Suprapubic skin (tissue), 4 donors: ENCODE results near the gene GFOD1. TPM values are rescaled to one million over a fixed set of nuclear protein-coding genes. Genes with fewer than 3 reads are reported as not detected.

Source experiments
- DNase-seq, 2 donors: peaks; one replicate each; pipeline ENCODE4 v3.0.0-alpha.2; 2019; ENCODE audit warnings: low spot score in 2 of 2
- H3K27ac ChIP-seq: fragments of 200-600 bp; sonication (generic); one replicate; pipeline ENCODE4 v1.5.1; 2019
- H3K27me3 ChIP-seq: fragments of 200-600 bp; sonication (generic); one replicate; pipeline ENCODE4 v1.5.1; 2019
- H3K36me3 ChIP-seq: fragments of 200-600 bp; sonication (generic); one replicate; pipeline ENCODE4 v1.5.1; 2019
- H3K4me1 ChIP-seq: fragments of 200-600 bp; sonication (generic); one replicate; pipeline ENCODE4 v1.5.1; 2019
- H3K4me3 ChIP-seq: fragments of 200-600 bp; sonication (generic); one replicate; pipeline ENCODE4 v1.5.1; 2019; ENCODE audit warnings: mild to moderate bottlenecking
- H3K9me3 ChIP-seq: fragments of 200-600 bp; sonication (generic); one replicate; pipeline ENCODE4 v1.5.1; 2019
- EP300 ChIP-seq: sonication (generic); formaldehyde crosslinking; IDR thresholded peaks from one replicate; pipeline ENCODE4 v1.6.1; 2017; ENCODE audit warnings: antibody characterized with exemption
- POLR2A ChIP-seq, 2 donors: fragments of 450-650 bp; IDR thresholded peaks; one replicate each; pipeline ENCODE4 v1.6.1; 2017; ENCODE audit warnings: antibody characterized with exemption in 2 of 2, mild to moderate bottlenecking in 2 of 2, moderate library complexity in 2 of 2
- POLR2AphosphoS5 ChIP-seq, 3 donors: sonication (generic); formaldehyde crosslinking; IDR thresholded peaks; one replicate each; pipeline ENCODE4 v1.6.1; 2017; ENCODE audit warnings: antibody characterized with exemption in 3 of 3
- WGBS: methylation state at CpG from one replicate; pipeline ENCODE4 v1.1.5; 2018; 5-methylcytosine and 5-hydroxymethylcytosine counted together
- total RNA-seq, 4 donors: library from RNA; depleted of rRNA; stranded (reverse); fragments of >200 nt; gene quantifications; one replicate each; pipeline ENCODE4 v1.1.0, GENCODE V29; 2016
- TF ChIP-seq, protein P1 (sequence below), 2 donors: fragments of 200-600 bp in 1 of 2; fragments of 450-650 bp in 1 of 2; sonication (generic) in 1 of 2; IDR thresholded peaks; one replicate each; pipeline ENCODE4 v1.5.1; 2016 to 2019; ENCODE audit warnings: antibody characterized with exemption in 2 of 2, mild to moderate bottlenecking in 1 of 2, moderate library complexity in 1 of 2

Gene GFOD1
- total RNA-seq, 4 donors from 2014 or later: 7.5 to 15.2 (median 13.7) TPM

DNA sequence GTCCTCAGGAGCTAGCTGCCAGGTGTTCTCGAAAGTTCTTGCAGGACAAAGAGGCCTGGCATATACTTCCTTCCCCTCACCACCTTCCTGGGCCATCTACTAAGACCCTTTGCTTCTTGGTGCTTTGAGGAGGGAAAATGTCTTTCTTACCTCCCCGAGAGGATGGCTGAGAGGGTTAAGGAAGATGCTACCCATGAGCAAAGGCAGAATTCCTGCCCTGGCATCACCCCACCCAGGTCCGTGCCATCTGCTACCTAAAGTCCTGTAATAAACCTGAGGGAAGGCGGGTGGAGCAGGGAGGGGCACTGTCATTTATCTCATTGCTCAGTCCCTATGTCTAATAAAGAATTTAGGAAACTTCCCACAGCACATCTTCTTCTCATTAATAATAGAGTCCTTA lies 16.2 kb downstream of the GFOD1 start:
- no peaks in the 10 kb centered on the region for H3K36me3 ChIP-seq
- 55% methylated on average over 4 of the region's 4 CpGs for WGBS
- H3K4me3 ChIP-seq: no peak overlapping the region
- peaks cover 35% of the 10 kb centered on the region for H3K4me1 ChIP-seq
- no peaks in the 10 kb centered on the region for H3K27me3 ChIP-seq
- TF ChIP-seq, protein P1, sequence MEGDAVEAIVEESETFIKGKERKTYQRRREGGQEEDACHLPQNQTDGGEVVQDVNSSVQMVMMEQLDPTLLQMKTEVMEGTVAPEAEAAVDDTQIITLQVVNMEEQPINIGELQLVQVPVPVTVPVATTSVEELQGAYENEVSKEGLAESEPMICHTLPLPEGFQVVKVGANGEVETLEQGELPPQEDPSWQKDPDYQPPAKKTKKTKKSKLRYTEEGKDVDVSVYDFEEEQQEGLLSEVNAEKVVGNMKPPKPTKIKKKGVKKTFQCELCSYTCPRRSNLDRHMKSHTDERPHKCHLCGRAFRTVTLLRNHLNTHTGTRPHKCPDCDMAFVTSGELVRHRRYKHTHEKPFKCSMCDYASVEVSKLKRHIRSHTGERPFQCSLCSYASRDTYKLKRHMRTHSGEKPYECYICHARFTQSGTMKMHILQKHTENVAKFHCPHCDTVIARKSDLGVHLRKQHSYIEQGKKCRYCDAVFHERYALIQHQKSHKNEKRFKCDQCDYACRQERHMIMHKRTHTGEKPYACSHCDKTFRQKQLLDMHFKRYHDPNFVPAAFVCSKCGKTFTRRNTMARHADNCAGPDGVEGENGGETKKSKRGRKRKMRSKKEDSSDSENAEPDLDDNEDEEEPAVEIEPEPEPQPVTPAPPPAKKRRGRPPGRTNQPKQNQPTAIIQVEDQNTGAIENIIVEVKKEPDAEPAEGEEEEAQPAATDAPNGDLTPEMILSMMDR (IDR thresholded peaks at IDR 0.05): no peak
- TF ChIP-seq POLR2AphosphoS5 (IDR thresholded peaks at IDR 0.05) (no peak), EP300 (no peak)
- H3K9me3 ChIP-seq: no peaks in the 10 kb centered on the region
- H3K27ac ChIP-seq: no peak overlapping the region
- DNase-seq: no peak

DNA sequence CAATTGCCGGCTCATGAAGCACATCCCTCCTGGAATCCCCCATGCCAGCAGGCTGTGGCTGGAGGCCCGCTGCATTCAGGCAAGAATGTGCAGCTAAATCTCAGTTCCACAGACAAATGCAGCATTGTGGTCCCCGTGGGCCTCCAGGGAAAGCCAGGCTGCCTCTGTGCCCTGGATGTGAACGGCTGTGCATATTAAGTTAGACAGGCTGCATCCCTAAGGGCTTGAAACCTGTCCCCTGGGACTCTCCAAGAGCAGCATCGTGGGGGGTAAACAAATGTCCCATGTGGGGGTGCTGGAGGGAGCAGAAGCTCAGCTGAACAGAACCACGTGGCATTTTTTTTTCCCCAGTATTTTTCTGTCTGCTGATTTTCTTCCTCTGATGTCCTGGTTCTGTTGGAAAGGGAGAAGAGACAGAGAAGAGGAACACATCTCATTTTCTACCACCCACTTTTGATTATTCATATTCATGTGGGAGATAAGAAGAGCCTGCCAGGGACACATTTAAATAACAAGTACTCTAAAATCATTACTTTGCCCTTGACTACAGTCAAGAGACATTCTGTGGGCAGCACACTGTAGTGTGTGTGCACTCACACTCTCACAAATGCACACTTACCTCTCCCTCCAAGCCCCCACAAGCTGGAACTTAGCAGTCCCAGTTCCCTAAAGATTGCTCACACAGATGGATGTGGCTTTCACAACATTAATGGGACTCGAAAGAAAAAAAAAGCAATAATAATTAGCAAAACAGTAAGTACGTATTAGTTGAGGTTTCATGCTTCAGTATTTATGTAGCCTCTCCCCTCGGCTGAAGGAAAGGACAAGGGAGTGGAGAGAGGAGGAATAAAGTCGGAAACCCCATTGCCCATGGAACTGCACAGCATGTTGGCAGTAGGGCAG lies 16.9 kb downstream of the GFOD1 start:
- Histone ChIP-seq H3K4me3 (no peak overlapping the region), H3K27ac (no peak overlapping the region), H3K36me3 (no peaks in the 10 kb centered on the region), H3K27me3 (no peaks in the 10 kb centered on the region), H3K4me1 (peaks cover 36% of the 10 kb centered on the region), H3K9me3 (no peaks in the 10 kb centered on the region)
- 69% methylated on average over 10 of the region's 10 CpGs for WGBS
- no peak for DNase-seq
- TF ChIP-seq POLR2A (IDR thresholded peaks at IDR 0.05) (no peak), EP300 (no peak), POLR2AphosphoS5 (IDR thresholded peaks at IDR 0.05) (no peak)
- TF ChIP-seq, protein P1 (IDR thresholded peaks at IDR 0.05): no peak

- H3K9me3 ChIP-seq: no peaks in the 10 kb centered on the region
- no peak for TF ChIP-seq EP300
- TF ChIP-seq POLR2AphosphoS5 (IDR thresholded peaks at IDR 0.05): no peak
- TF ChIP-seq, protein P1 (IDR thresholded peaks at IDR 0.05): no peak
- no peak for TF ChIP-seq POLR2A (IDR thresholded peaks at IDR 0.05)
- no peaks in the 10 kb centered on the region for H3K36me3 ChIP-seq
- DNase-seq: no peak
- H3K27ac ChIP-seq: no peak overlapping the region
- no peaks in the 10 kb centered on the region for H3K27me3 ChIP-seq
- WGBS: 88% methylated on average over 2 of the region's 2 CpGs
- H3K4me3 ChIP-seq: no peak overlapping the region
- H3K4me1 ChIP-seq: peaks cover 36% of the 10 kb centered on the region
These were observed 17.7 kb downstream of the GFOD1 start for GRCh38 chr6:13469693-13470092.

DNA sequence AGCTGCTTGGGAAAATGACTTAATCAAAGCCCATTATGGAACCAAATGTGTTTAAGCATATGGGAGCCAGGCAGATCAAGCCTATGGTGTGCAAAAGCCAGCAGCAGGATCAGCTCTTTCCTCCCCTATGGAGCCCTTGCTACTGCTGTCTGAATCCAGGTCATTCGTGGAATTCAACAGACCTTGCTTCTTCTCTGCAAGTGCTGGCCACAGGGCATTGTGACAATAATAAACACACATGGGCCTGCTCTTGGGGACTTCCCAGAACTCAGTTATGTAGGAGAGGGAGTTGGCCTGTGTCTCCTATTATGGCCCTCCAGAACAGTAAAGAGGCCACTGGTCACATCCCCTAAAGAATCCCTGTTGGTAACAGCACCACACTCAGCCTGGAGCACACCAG lies 18.6 kb downstream of the GFOD1 start:
- H3K4me3 ChIP-seq: no peak overlapping the region
- DNase-seq: no peak
- WGBS: 38% methylated on average over 1 of the region's 1 CpG
- peaks cover 36% of the 10 kb centered on the region for H3K4me1 ChIP-seq
- H3K36me3 ChIP-seq: no peaks in the 10 kb centered on the region
- H3K27me3 ChIP-seq: no peaks in the 10 kb centered on the region
- H3K27ac ChIP-seq: no peak overlapping the region
- no peaks in the 10 kb centered on the region for H3K9me3 ChIP-seq
- TF ChIP-seq EP300 (no peak), POLR2AphosphoS5 (IDR thresholded peaks at IDR 0.05) (no peak), POLR2A (IDR thresholded peaks at IDR 0.05) (no peak)
- TF ChIP-seq, protein P1 (IDR thresholded peaks at IDR 0.05): no peak

DNA sequence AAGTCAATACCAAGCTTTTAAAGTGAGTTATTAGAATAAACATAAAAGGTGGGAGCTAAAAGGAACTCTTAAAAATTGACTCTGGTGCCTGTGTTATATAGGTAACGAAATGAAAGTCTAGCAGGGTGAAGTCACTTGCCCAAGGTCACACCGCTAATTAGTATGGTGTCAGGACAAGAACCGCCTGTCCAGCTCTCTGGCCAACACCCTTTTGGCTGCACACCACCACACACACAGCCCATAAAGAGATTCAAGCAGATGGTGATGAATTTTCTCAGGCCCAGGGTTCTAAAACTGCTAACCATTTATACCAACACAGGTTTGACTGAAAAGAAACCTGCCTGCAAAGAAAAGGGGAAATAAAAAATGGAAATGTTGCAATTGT lies 20.2 kb downstream of the GFOD1 start:
- Histone ChIP-seq H3K9me3 (no peaks in the 10 kb centered on the region), H3K4me1 (peaks cover 47% of the 10 kb centered on the region), H3K4me3 (no peak overlapping the region), H3K27ac (no peak overlapping the region), H3K36me3 (no peaks in the 10 kb centered on the region), H3K27me3 (no peaks in the 10 kb centered on the region)
- TF ChIP-seq POLR2AphosphoS5 (IDR thresholded peaks at IDR 0.05) (no peak), EP300 (no peak), POLR2A (IDR thresholded peaks at IDR 0.05) (no peak)
- TF ChIP-seq, protein P1 (IDR thresholded peaks at IDR 0.05): no peak
- DNase-seq: no peak
- 66% methylated on average over 3 of the region's 3 CpGs for WGBS
